Thyroid gland (tissue), 4 donors: ENCODE data around the gene PTGER4.

Experiments used
- CTCF ChIP-seq, 6 experiments: fragments of 200-600 bp in 3 of 6; fragments of 450-650 bp in 3 of 6; sonication (generic) in 3 of 6; IDR thresholded peaks; one replicate each; pipeline ENCODE4 v1.5.1; 2016 to 2019; ENCODE audit warnings: antibody characterized with exemption in 6 of 6, mild to moderate bottlenecking in 2 of 6, inconsistent platforms in 1 of 6, moderate library complexity in 1 of 6
- POLR2A ChIP-seq, 2 donors: fragments of 450-650 bp; IDR thresholded peaks; one replicate each; pipeline ENCODE4 v1.6.1; 2017; ENCODE audit warnings: antibody characterized with exemption in 2 of 2, mild to moderate bottlenecking in 2 of 2, moderate library complexity in 1 of 2

- TF ChIP-seq POLR2A (IDR thresholded peaks at IDR 0.05) (no peak), CTCF (IDR thresholded peaks at IDR 0.05) (no peak)
Measured at GRCh38 chr5:40738502-40738901, 58.8 kb downstream of the PTGER4 start.
